PFSK-1 (cell line): Measurements from ENCODE around the gene ABCC9.

Source experiments
- FOXP2 ChIP-seq: optimal IDR thresholded peaks from 2 replicates; pipeline ENCODE3; 2011; ENCODE audit warnings: borderline replicate concordance, control low read depth, inconsistent platforms; ENCODE audit not compliant: insufficient read depth; ENCODE audit errors: extremely low read length, extremely low read depth
- POLR2AphosphoS5 ChIP-seq: IDR thresholded peaks from 2 replicates; pipeline ENCODE4 v1.6.1; 2012; ENCODE audit warnings: low read depth, mild to moderate bottlenecking, control low read depth, low read length, moderate library complexity
- REST ChIP-seq, 2 experiments: IDR thresholded peaks; 2 replicates each; pipeline versions ENCODE4 v1.6.1 to v1.8.0; 2011 to 2012; ENCODE audit warnings: low read depth in 2 of 2, low read length in 2 of 2, control low read depth in 1 of 2, inconsistent platforms in 1 of 2, mild to moderate bottlenecking in 1 of 2, moderate library complexity in 1 of 2; ENCODE audit not compliant: insufficient read depth in 1 of 2
- TAF1 ChIP-seq: IDR thresholded peaks from 2 replicates; pipeline ENCODE4 v1.6.1; 2012; ENCODE audit warnings: low read length, control low read depth, borderline replicate concordance; ENCODE audit not compliant: insufficient read depth

DNA sequence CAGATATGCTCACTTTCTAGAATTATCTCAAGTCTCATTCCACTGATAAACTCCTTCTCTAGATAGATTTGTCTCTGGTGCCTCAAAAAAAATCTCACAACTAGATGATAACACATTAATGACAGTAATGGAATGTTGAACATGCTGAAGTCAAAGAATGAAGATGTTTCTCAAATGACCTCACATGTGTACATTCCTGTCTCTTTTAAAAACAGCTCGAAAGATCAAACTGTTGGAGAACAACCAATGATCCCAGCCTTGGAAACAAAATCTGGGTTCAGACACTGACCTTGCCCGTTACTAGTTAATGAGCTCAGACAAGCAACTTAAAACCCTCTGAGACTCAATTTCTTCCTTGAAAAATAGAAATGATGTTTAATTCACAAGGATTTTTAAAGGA, 122.0 kb downstream of the ABCC9 start:
- TF ChIP-seq TAF1 = no peak
- no peak for TF ChIP-seq FOXP2
- no peak for TF ChIP-seq POLR2AphosphoS5
- TF ChIP-seq REST (IDR thresholded peaks at IDR 0.05; ENCODE audit: insufficient read depth in 1 of 2, low read depth in 2 of 2, low read length in 2 of 2) = no peak
